SW480 (cell line): ENCODE data around the gene PDE1A.
"Not testable (repeated sequence)": the region's sequence is repeated elsewhere in the genome, so short reads cannot be mapped to it uniquely, and the experiment has no call there.

ENCODE experiments used
- DNase-seq: peaks from one replicate; pipeline ENCODE4 v3.0.0-alpha.2; 2016; ENCODE audit warnings: low spot score

PDE1A gene

DNA sequence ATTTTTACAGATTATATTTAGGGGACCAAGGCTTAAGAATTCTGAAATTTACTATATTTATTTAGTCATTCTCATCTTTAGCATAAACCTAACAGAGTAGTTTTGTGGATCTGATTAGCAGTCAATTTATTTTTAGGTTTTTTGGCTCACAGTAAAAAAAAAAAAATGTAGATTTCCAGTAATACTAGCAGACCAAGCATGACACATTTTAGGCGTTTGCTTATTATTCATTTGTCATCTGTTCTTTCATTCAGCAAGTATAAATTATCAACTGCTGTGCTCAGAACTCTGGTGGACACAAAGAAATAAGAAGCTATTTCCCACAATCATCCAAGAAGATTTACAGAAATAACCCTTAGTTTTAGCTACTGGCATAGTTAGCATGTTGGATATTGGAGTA, 20.6 kb downstream of the PDE1A start:
- DNase-seq: no peak

DNA sequence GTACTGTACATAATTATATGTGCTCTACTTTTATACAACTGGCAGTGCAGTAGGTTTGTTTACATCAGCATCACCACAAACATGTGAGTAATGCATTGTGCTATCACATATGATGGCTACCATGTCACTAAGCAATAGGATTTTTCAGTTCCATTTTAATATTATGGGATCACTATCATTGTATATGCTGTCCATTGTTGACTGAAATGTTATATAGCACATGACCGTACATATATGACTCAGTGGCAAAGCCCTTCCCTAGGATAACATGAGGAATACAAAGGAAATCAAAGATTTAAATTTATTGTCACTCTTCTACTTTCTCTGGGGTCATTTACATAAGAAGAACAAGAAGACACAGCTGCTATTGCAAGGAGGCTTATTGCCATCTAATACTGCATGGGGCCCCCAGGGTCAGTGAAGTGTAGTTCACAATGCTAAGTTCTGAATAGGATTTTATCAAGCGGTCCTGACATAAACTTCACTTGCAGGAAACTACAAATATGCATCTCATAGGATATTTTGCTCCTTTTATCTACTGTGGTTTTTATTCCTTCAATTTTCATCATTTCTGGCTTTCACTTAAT, 21.8 kb downstream of the PDE1A start:
- DNase-seq: no peak

DNA sequence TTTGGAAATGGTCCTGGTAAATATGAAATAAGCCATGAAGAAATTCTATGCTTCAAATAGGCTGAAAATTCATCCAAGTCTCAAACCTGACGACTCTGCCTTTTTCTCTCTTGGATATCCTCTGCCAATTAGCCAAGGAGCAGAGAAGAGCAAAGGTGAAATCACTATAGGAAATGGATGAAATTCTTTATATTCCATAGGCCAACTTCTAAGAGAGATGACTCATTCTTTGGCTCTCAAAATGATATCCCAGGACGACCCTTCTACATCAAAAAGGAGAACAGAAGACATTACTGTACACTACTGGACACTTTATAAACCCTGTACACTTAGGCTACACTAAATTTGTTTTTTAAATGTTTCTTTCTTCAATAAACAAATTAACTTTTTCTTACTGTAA, 22.7 kb downstream of the PDE1A start:
- DNase-seq: peak; percentile 9

DNA sequence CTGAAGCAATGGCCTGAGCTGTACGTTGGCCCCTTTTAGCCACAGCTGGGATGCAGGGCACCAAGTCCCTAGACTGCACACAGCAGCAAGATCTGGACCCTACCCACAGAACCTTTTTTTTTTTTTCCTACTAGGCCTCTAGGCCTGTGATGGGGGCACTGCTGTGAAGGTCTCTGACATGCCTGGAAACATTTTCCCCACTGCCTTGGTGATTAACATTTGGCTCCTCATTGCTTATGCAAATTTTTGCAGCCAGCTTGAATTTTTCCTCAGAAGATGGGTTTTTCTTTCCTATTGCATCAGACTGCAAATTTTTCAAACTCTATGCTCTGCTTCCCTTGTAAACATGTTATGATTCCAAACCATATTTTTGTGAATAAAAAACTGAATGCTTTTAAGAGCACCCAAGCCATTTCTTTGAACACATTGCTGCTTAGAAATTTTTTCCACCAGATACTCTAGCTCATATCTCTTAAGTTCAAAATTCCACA, 33.5 kb downstream of the PDE1A start:
- no peak for DNase-seq

DNA sequence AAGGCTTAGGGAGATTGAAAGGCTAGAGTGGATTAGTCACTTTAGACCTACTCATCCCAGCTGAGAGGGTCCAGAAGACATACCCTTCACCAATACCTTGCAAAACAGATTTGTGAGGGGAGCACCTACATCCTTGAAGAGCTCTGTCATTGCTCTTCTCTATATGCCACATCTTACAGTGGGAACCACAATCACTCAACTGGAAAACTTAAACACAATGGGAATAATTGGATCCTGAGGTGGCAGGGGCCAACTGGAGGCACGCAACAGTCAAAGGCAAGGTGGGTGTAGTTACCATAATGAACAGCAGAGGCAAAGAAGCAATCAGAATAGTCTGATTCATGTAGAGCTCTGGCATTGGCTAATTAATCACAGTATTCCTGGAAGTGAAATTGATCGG, 35.4 kb downstream of the PDE1A start:
- no peak for DNase-seq

DNA sequence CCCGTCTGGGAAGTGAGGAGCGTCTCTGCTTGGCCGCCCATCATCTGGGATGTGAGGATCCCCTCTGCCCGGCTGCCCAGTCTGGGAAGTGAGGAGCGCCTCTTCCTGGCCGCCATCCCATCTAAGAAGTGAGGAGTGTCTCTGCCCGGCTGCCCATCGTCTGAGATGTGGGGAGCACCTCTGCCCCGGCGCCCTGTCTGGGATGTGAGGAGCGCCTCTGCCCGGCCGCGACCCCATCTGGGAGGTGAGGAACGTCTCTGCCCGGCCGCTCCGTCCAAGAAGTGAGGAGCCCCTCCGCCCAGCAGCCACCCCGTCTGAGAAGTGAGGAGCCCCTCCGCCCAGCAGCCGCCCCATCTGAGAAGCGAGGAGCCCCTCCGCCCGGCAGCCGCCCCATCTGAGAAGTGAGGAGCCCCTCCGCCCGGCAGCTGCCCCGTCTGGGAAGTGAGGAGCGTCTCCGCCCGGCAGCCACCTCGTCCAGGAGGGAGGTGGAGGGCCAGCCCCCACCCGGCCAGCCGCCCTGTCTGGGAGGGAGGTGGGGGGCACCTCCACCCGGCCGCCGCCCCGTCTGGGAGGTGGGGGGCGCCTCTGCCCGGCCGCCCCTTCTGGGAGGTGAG, 40.5 kb downstream of the PDE1A start:
- DNase-seq: not testable (repeated sequence)

DNA sequence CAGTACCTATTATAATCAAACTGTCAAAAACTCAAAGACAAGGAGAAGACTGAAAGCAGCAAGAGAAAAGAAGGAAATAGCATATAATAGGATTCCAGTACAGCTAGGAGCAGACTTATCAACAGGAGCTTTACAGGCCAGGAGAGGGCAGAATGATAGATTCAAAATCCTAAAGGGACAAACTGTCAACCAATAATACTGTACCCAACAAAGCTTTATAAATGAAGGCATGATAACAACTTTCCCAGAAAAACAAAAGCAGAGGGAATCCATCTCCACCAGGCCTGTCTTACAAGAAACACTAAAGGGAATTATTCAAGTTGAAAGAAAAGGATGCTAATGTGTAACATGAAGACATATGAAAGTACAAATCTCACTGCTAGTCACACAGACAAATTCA, 42.0 kb downstream of the PDE1A start:
- no peak for DNase-seq

DNA sequence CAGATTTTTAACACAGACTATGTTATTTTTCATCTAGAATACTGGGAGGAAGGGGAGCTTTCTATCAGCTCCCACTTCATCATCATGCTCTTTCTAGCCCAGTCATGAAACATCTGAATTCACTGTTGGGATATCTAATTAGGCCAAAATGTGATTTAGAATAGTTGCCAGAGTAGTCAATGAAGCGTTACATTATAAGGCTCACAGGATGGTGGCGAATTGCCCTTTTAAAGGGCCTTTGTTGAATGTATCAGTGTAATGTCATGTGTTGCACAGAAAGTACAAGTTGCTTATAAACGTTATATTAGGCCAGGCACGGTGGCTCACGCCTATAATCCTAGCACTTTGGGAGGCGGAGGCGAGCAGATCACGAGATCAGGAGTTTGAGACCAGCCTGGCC, 45.6 kb downstream of the PDE1A start:
- DNase-seq: no peak

DNA sequence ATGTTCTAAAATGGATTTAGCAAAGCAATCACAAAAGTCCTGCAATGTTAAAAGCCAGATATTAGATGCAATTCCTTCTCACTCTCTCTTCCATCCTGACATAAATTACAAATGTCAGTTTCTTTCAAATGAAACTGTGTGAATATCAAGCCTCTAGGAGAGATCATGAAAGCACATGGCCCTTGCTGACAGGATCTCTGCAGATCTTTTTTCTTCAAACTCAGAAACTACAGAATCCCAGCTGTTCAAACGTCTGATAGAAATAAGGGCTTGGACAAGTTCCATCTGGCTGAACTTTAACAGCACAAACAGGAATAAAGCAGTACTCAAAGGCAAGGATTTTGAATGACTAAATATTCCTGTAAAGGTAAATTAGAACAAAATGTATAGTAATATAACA, 47.6 kb downstream of the PDE1A start:
- no peak for DNase-seq

DNA sequence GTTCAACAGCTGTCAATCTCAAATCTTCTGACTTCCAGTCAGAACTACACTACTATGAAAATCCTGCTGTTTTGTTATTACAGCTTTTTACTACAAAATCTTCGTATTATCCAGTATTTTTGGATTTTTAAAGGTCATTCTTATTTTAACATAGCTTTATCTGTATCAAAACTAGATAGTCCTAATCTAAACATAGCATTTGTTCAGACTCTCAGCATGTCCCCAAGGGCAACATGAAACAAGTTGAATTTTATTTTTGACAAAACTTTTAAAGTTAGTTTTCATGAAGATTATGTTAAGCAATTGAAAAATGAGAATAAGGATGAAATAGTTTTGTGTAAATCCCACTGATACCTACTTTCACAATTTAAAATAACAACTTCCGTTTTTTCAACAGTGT, 48.1 kb downstream of the PDE1A start:
- DNase-seq: no peak

DNA sequence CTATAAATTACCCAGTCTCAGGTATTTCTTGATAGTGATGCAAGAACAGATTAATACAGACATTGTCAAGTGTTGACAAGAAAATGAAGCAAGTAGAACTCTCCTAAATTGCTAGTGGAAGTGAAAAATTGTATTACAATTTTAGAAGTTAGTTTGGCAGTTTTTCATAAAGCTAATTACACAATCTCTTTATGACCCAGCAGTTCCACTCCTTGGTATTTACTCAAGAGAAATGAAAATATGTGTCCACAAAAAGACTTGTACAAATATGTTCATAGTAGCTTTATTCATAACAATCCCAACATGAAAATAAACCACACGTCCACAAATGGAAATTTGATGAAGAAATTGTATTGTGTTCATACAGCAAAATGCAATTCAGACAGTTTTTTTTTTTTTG, 49.4 kb downstream of the PDE1A start:
- DNase-seq: no peak

DNA sequence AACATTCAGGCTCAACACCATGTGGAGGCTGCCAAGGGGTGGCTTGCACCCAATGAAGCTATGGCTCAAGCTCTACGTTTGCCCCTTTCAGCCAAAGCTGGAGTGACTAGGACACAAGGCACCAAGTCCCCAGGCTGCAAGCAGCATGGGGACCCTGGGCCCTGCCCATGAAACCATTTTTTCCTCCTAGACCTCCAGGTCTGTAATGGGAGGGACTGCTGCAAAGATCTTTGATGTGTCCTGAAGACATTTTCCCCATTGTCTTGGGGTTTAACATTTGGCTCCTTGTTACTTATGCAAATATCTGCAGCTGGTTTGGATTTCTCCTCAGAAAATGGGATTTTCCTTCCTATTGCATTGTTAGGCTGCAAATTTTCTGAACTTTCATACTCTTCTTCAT, 51.0 kb downstream of the PDE1A start:
- no peak for DNase-seq

DNA sequence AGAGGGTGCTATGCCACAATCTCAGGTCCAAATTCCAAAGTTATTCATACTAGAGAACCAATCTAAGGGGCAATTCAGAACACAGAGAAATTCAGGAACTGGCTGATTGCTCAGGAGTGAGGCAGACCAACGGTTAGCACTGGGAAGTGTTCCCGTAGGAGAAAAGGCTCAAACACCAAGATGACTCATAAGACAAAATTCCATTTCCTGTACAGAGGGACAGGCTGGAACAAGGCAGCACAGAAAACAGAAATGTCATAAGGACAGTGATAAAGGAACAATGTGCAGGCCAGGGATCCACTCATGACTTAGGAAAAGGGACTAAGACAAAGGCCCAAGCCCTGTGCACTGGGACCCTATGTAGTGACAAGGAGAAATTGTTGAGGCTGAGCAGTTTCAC, 54.2 kb downstream of the PDE1A start:
- DNase-seq: peak; percentile 44

DNA sequence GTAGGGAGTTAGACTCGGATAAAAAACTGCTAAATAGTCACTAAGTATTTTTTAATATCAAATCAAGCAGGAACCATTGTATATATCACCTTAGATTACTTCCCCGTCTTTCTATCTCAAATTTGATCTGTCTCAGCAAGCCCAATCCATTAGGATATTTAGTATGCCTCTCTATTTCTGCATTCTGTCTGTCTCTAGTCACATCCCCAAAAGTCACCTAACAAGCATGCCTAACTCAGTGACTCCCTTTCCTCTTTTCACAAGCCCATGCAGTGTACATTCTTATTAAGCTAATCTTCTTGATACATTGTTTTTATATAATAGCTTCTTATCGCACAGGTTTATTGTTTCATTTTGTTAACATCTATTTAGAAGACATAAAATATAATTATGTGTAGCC, 57.8 kb downstream of the PDE1A start:
- no peak for DNase-seq

DNA sequence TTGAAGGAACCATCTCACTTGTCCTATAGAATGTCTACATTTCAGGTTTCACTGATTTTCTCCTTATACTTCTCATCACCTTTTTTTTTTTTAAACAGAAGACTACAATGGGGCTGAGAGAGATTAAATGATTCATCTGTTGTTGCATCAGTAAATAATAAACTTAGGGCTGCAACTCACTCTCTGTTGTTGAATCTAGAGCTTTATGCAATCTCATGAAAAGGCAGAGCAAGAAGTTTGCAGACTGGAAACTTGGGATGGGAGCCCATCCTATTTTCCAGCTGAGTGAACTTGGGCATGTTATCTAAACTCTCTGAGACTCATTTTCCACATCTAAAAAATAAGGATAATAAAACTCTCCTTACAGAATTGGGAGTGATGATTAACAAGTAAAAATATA, 58.4 kb downstream of the PDE1A start:
- no peak for DNase-seq

DNA sequence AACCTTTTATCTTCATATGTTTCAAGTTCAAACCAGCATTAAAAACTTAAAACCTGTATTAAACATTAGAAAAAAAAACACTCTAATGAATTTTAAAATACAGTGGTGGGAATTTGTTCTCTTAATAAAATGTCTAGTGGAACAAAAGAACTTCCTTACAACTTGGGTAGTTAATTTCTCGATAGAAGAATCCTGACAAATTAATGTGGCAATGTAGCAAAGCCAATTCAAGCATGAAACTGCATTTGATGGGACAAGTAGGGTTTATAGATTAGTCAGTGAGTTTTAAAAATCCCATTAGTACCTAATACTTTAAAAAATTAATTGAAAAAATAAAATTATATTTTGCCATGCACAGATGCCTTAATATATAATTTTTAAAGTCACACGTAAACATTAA, 59.4 kb downstream of the PDE1A start:
- no peak for DNase-seq

DNA sequence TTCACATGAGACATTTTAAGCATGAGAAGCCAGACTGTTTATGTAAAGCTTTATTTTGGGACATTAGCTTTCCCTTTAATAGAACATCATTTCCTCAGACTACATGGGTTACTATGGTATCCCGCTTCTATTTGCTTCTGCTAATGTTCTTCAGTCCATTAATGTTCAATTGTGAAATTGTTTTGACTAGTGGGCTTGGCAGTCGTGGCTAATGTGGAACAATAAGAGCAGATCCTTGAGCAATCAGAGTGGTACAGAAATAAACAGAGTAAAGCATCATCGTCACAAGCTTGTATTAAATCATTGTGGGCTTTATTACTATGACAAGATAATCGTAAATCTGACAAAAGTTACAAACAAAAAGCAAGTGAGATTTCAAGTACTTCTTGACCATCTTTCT, 60.2 kb downstream of the PDE1A start:
- DNase-seq: no peak

DNA sequence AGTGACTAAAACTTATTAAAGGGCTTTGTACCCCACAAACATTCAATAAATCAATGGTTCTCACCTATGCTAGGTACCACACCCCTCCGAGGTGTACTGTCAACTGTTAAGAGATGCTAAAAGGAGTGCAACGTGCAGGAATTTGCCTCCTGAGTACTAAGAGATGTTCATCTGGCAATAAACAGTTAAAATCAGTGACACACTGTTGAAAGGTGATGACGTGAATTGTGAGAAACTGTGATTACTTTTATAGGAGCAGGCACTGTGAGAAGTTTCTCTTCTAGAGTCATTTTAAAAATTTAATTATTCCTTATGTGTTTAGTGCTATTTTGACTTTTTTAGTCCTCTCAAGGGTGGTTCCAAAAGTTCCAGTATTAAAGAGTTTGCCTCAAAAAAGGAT, 61.0 kb downstream of the PDE1A start:
- no peak for DNase-seq

DNA sequence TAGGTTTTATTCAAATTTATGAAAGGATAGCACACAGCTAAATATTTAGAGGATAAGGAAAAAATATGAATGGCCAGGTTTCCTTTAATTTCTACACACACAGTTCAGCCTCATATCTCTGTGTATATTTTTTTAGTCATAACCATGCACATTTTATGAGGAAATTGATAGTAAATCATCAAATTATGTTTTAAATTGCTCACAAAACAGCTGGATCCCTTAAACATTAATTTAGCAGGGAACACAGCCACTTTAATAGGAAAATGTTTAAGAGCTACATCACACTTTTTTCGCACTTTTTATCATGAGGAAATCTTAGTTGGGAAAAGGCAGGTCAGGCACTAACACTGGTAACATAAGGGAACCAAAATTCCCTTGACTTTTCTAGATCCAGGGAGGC, 65.4 kb downstream of the PDE1A start:
- DNase-seq: no peak

DNA sequence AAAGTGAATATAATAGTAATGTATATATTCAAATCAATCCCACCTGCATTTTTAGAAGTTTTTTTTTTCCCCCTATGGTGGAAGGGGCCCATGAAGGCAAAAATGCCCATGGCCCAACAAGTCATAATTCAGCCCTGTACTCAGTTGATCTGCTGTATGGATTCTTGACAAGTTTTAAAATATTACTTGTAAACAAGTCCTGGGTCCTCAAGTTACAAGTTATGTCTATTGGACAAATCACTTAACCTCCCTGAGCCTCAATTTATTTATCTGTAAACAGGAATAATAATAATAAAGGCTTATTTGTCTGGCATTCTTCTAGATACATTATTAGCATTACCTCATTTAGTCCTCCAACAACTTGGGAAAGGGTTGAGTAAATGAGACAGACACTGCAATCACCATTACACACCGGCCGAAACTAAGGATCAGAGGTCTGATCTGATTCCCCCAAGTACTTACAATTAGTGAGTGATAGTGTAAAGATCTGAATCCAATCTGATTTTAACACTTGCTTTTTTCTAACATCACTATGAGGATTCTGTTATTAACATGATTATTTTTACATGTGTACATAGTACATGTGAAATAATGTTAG, 66.1 kb downstream of the PDE1A start:
- no peak for DNase-seq

DNA sequence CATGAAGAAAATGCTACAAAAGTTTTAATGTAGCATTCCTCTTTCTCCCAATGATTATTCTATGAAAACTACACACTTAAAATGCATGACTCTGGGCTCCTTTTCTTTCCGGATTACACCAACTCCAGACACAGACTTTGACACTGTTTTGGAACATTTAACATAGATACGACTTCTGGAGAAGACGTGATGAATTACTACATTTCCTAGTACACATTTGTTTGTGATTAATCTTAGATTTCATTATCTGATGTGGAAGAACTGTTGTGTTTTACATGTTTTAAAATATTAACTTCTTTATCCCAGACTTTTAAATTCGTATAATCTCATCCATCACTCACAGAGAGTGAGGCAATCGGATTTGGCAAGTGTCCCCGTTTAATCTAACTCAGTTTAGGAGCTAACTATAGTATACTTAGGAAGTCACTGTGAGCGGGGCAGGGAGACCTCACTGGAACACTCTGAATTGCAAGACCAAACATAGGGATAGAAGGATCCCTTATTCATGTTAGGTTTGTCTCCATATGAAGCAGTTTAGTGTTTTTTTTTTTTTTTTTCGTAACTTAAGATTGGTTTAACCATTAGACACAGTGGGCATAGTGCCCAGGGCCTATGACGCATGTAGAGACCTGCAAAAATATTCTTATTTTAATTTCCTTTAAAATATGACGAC, 66.7 kb downstream of the PDE1A start:
- DNase-seq: no peak

DNA sequence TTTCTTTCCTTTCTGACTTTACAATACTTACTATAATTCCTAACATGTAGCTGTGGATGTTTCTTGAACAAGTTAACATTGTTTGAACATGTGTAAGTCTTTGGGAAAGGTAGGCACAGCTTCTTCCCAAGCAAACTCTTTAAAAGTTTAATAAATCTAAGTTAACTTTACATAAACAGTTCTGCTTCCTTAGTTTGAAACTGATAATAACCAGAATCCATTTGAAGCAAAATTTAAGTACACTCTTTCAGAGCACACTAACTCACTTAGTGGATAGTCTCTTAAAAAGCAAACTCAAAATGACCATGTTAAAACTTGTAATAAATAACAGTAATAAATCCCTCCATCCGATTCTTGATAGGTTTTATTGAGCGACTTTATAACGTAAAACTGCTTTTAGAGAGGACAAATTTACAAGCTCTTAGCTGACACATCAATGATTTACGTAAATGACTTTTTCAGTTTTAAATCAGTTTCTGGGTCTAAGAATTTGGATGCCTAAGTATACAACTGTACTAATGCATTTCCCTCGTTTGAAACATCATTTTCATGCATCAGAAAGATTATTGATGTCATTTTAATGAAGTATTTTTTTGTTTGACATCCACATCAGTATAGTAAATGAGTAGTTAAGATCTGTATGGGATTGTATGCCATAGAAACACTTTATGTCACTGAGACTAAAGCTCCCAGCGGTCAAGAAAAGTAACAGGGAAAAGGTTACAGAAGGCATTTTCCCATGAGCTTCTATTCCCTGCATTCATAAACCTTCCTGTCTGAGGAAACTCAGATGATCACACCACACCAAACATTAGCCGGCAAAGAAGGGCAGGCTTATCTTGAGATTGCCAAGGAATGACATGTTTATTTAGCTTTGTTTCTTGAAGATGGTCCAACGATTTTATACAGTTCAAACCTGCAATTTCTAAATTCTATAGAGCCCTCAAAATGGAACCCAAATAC, 67.5 kb downstream of the PDE1A start:
- no peak for DNase-seq
